Psoas muscle (tissue), 8 donors: Measurements from ENCODE around the gene STAG1. TPM values are rescaled to one million over a fixed set of nuclear protein-coding genes. Genes with fewer than 3 reads are reported as not detected.
A peak's percentile ranks its signal among the peaks of the same experiment; 100 is the strongest.
"Not testable (repeated sequence)": the region's sequence is repeated elsewhere in the genome, so short reads cannot be mapped to it uniquely, and the experiment has no call there.

Experiments used
- ATAC-seq, 4 donors: fragments of 200-7000 bp; cut with Tn5 transposase; one replicate each; pipeline ENCODE4 v1.9.1; 2020; ENCODE audit warnings: moderate library complexity in 3 of 4, mild to moderate bottlenecking in 2 of 4
- DNase-seq, 2 donors: peaks; one replicate each; pipeline ENCODE4 v3.0.0-alpha.2; 2020
- H3K27ac ChIP-seq: fragments of 200-600 bp; one replicate; pipeline ENCODE4 v1.8.0; 2022
- H3K27me3 ChIP-seq, 3 donors: fragments of 200-600 bp in 1 of 3; one replicate each; pipeline versions ENCODE4 v1.6.1 to v1.8.0; 2013 to 2022; ENCODE audit warnings: low read length in 2 of 3, mild to moderate bottlenecking in 2 of 3, moderate library complexity in 1 of 3; ENCODE audit not compliant: insufficient read depth in 3 of 3
- H3K36me3 ChIP-seq, 2 donors: fragments of 200-600 bp in 1 of 2; one replicate each; pipeline versions ENCODE4 v1.6.1 to v1.8.0; 2013 to 2022; ENCODE audit warnings: low read depth in 1 of 2, mild to moderate bottlenecking in 1 of 2, moderate library complexity in 1 of 2; ENCODE audit not compliant: insufficient read depth in 1 of 2
- H3K4me1 ChIP-seq: fragments of 200-600 bp; one replicate; pipeline ENCODE4 v1.8.0; 2022
- H3K4me3 ChIP-seq: fragments of 200-600 bp; one replicate; pipeline ENCODE4 v1.8.0; 2022; ENCODE audit warnings: mild to moderate bottlenecking
- H3K9me3 ChIP-seq: fragments of 200-600 bp; one replicate; pipeline ENCODE4 v1.8.0; 2022
- CTCF ChIP-seq: fragments of 200-600 bp; IDR thresholded peaks from one replicate; pipeline ENCODE4 v1.8.0; 2022; ENCODE audit warnings: antibody characterized with exemption
- WGBS, 3 donors: extraction: QIAGEN DNeasy Blood & Tissue Kit; methylation state at CpG; one replicate each; pipeline versions ENCODE4 v1.1.6 to v1.1.7; 2013; 5-methylcytosine and 5-hydroxymethylcytosine counted together
- intact Hi-C, 2 donors: fragments of 100-400 bp; cut with DNase I; formaldehyde crosslinking; loops; one replicate each; pipeline versions ENCODE4 v1.11.0 to v1.14.2; 2022
- long read RNA-seq, 2 donors: library from polyadenylated mRNA; unstranded; transcript quantifications; one replicate each; pipeline ENCODE4 v2.0.0, GENCODE V29; 2021
- polyA plus RNA-seq, 3 donors: library from polyadenylated mRNA; stranded (reverse); fragments of 200-250 nt; gene quantifications; one replicate each; pipeline ENCODE4 v1.2.3, GENCODE V29; 2013
- total RNA-seq, 4 donors: library from RNA; stranded (reverse); fragmentation: NEBNext Ultra II Directional in 2 of 4; extraction: Animal tissue kit (Norgen Biotek cat#: 25700) in 2 of 4; gene quantifications; one replicate each; pipeline versions ENCODE4 v1.2.1 to v1.2.4, GENCODE V29; 2021 to 2023
- donor health status: healthy with polysubstance abuse.
- donor health status: DM: no; HTN: no; CAD: no; lungs with moderate emphysema.
- donor health status: Bipolar disorder and iron deficiency.
- donor health status: healthy.
- donor health status: DM: yes; HTN: yes; CAD: no.
- donor health status: DM: no; HTN: no; CAD: no.
- donor health status: DM: no; HTN: no; CAD: no.
- donor health status: DM: yes; HTN: yes; CAD: no.

The STAG1 gene
- 10 to 100 TPM; 17.5 to 27.7 (median 23.1) TPM for total RNA-seq
- polyA plus RNA-seq = 10 to 100 TPM in 1 of 3 donors, 1 to 10 TPM in 2; 8.8 to 19.7 (median 9.1) TPM
- long read RNA-seq, donor 1, full-length matches to known transcripts = 15 of 23 reads
- long read RNA-seq, donor 1, partial matches to known transcripts = 3 of 23 reads
- long read RNA-seq, donor 1, other reads (novel, unspliced or antisense) = 5 of 23 reads
- long read RNA-seq, donor 2, full-length matches to known transcripts = 8 of 17 reads
- long read RNA-seq, donor 2, partial matches to known transcripts = 3 of 17 reads
- long read RNA-seq, donor 2, other reads (novel, unspliced or antisense) = 6 of 17 reads

GRCh38 chr3:136752172-136752421 lies at the start of gene STAG1:
STAG1 (minus strand) TSS chr3:136752378; CDS start chr3:136630898, 121,480 bp downstream.
- no peak for ATAC-seq
- H3K9me3 ChIP-seq = no peaks in the 10 kb centered on the region
- H3K4me3 ChIP-seq = peak within 1 kb of the TSS; percentile 82
- DNase-seq = no peak
- peak; percentile 97 for TF ChIP-seq CTCF
- 0 to 1% (median 1%) methylated on average over 13 to 27 of the region's 27 CpGs for WGBS, 3 donors
- intact Hi-C loops = loop anchor here (1.0 to 10.0 kb wide), 11 partner anchors 50 to 680 kb away; partner anchors contain the start of genes MSL2 (in 2 of the 2) and NCK1 (in 1 of the 2)
- no peaks in the 10 kb centered on the region for H3K27me3 ChIP-seq
- no peaks in the 10 kb centered on the region for H3K36me3 ChIP-seq
- H3K4me1 ChIP-seq = peaks cover 31% of the 10 kb centered on the region
- H3K27ac ChIP-seq = peak within 1 kb of the TSS; percentile 98

- not testable (repeated sequence) for H3K4me1 ChIP-seq, ATAC-seq, H3K4me3 ChIP-seq, H3K27ac ChIP-seq, DNase-seq, H3K9me3 ChIP-seq, H3K36me3 ChIP-seq, H3K27me3 ChIP-seq
- 97 to 99% (median 98%) methylated on average over 10 of the region's 10 CpGs for WGBS, 3 donors
- intact Hi-C loops = loop anchor here in 1 of 2 donors (5.0 to 10.0 kb wide), 2 partner anchors 49 to 64 kb away; partner anchors contain the start of genes NCK1 and STAG1
Observed at GRCh38 chr3:136801146-136801545, 49.0 kb upstream of the STAG1 start.

- intact Hi-C loops = no loop called here
- Histone ChIP-seq H3K9me3 (no peaks in the 10 kb centered on the region), H3K4me3 (no peak overlapping the region), H3K27ac (no peak overlapping the region), H3K27me3 (no peaks in the 10 kb centered on the region), H3K4me1 (peaks cover under 1% of the 10 kb centered on the region), H3K36me3 (no peaks in the 10 kb centered on the region)
- ATAC-seq = no peak
- DNase-seq = no peak
- TF ChIP-seq CTCF = no peak
- WGBS, 3 donors = 64 to 71% (median 66%) methylated on average over 4 of the region's 4 CpGs
Observed at GRCh38 chr3:136792556-136793330, 40.6 kb upstream of the STAG1 start.

- Histone ChIP-seq H3K27me3 (no peaks in the 10 kb centered on the region), H3K9me3 (no peaks in the 10 kb centered on the region), H3K27ac (no peak overlapping the region), H3K4me1 (peaks cover 14% of the 10 kb centered on the region), H3K4me3 (no peak overlapping the region), H3K36me3 (no peaks in the 10 kb centered on the region)
- TF ChIP-seq CTCF = no peak
- intact Hi-C loops = no loop called here
- DNase-seq (no peak), ATAC-seq (no peak)
- WGBS, 3 donors = 54 to 68% (median 67%) methylated on average over 3 of the region's 3 CpGs
Observed at GRCh38 chr3:136790786-136791185, 38.6 kb upstream of the STAG1 start.

GRCh38 chr3:136789976-136790375 lies 37.8 kb upstream of the STAG1 start:
- Histone ChIP-seq H3K9me3 (no peaks in the 10 kb centered on the region), H3K36me3 (no peaks in the 10 kb centered on the region), H3K27me3 (no peaks in the 10 kb centered on the region), H3K4me3 (no peak overlapping the region), H3K4me1 (peaks cover 14% of the 10 kb centered on the region), H3K27ac (no peak overlapping the region)
- no peak for DNase-seq
- no peak for ATAC-seq
- 77 to 82% (median 81%) methylated on average over 1 of the region's 1 CpG for WGBS, 3 donors
- no peak for TF ChIP-seq CTCF
- intact Hi-C loops = no loop called here
